ENCODE measurements around the gene SLC20A1.

- TF ChIP-seq POLR2A (IDR thresholded peaks at IDR 0.05; ENCODE audit: low read depth, low read length) (no peak; the same call in 1 of the 2 replicates), USF2 (IDR thresholded peaks at IDR 0.05; ENCODE audit: low read depth, low read length) (peak; percentile 87), RCOR1 (IDR thresholded peaks at IDR 0.05; ENCODE audit: insufficient replicate concordance, low read length) (peak; percentile 86), RFX5 (IDR thresholded peaks at IDR 0.05; ENCODE audit: low read depth, low read length) (0 out of 2 replicates have a peak, but pooled peaks have one; percentile 24), CTCF (conservative IDR thresholded peaks at IDR 0.05; ENCODE audit: low read depth, low read length) (no peak), MAZ (IDR thresholded peaks at IDR 0.05; ENCODE audit: borderline replicate concordance, low read depth, low read length) (no peak; the same call in 1 of the 2 replicates), BHLHE40 (IDR thresholded peaks at IDR 0.05; ENCODE audit: low read depth, low read length) (peak; percentile 45; the same call in 1 of the 2 replicates), RAD21 (IDR thresholded peaks at IDR 0.05; ENCODE audit: low read length) (no peak), NFE2L2 (IDR thresholded peaks at IDR 0.05; ENCODE audit: low read depth, low read length) (peak; percentile 93), CEBPB (IDR thresholded peaks at IDR 0.05; ENCODE audit: low read depth, low read length) (0 out of 2 replicates have a peak, but pooled peaks have one; percentile 8)
Measured at GRCh38 chr2:112692495-112692911, 46.8 kb downstream of the SLC20A1 start.
